8988T (cell line): Measurements from ENCODE around the gene LILRA1.
"Not testable (repeated sequence)": the region's sequence is repeated elsewhere in the genome, so short reads cannot be mapped to it uniquely, and the experiment has no call there.

ENCODE experiments used
- DNase-seq: peaks from one replicate; pipeline ENCODE4 v3.0.0; 2011

The LILRA1 gene

GRCh38 chr19:54593445-54593844 is at the start of gene LILRA1:
Gene LILRA1 (plus strand): TSS chr19:54593632. CDS start chr19:54594245, 613 bp downstream.
- not testable (repeated sequence) for DNase-seq

- no peak for DNase-seq
These were observed 44.6 kb upstream of the LILRA1 start for GRCh38 chr19:54548806-54549205.

- no peak for DNase-seq
These were observed 44.2 kb upstream of the LILRA1 start for GRCh38 chr19:54549224-54549623.

GRCh38 chr19:54551293-54551692 is 42.1 kb upstream of the LILRA1 start:
- no peak for DNase-seq

- no peak for DNase-seq
These were observed 41.2 kb upstream of the LILRA1 start for GRCh38 chr19:54551950-54552912.

- DNase-seq = no peak
These were observed 40.5 kb upstream of the LILRA1 start for GRCh38 chr19:54552913-54553310.

- no peak for DNase-seq
These were observed 39.4 kb upstream of the LILRA1 start for GRCh38 chr19:54554006-54554405.

GRCh38 chr19:54554896-54555295 is 38.5 kb upstream of the LILRA1 start:
- no peak for DNase-seq

- DNase-seq = no peak
These were observed 37.2 kb upstream of the LILRA1 start for GRCh38 chr19:54556194-54556593.

- DNase-seq = no peak
These were observed 35.1 kb upstream of the LILRA1 start for GRCh38 chr19:54558339-54558738.

GRCh38 chr19:54560881-54561385 is 32.5 kb upstream of the LILRA1 start:
- DNase-seq = no peak

GRCh38 chr19:54561840-54562239 is 31.6 kb upstream of the LILRA1 start:
- no peak for DNase-seq

- DNase-seq = not testable (repeated sequence)
These were observed 30.2 kb upstream of the LILRA1 start for GRCh38 chr19:54563206-54563605.

- no peak for DNase-seq
These were observed 23.1 kb upstream of the LILRA1 start for GRCh38 chr19:54570316-54570715.

GRCh38 chr19:54571715-54572615 is 21.5 kb upstream of the LILRA1 start:
- DNase-seq = not testable (repeated sequence)

GRCh38 chr19:54572696-54573311 is 20.6 kb upstream of the LILRA1 start:
- no peak for DNase-seq

GRCh38 chr19:54573330-54573872 is 20.0 kb upstream of the LILRA1 start, which contains the start of gene LILRA2:
Gene LILRA2 (plus strand): TSS chr19:54573790. CDS start chr19:54573879, 89 bp downstream.
- DNase-seq = no peak

GRCh38 chr19:54574051-54574450 is 19.4 kb upstream of the LILRA1 start:
- no peak for DNase-seq

- no peak for DNase-seq
These were observed 18.8 kb upstream of the LILRA1 start for GRCh38 chr19:54574527-54575056.

GRCh38 chr19:54575205-54575604 is 18.2 kb upstream of the LILRA1 start:
- DNase-seq = not testable (repeated sequence)

- DNase-seq = no peak
These were observed 16.9 kb upstream of the LILRA1 start for GRCh38 chr19:54576411-54576976.

GRCh38 chr19:54577334-54577733 is 16.1 kb upstream of the LILRA1 start:
- no peak for DNase-seq
